ENCODE measurements around the gene ALDH4A1. TPM values are rescaled to one million over a fixed set of nuclear protein-coding genes. Genes with fewer than 3 reads are reported as not detected.

The ALDH4A1 gene
- total RNA-seq, 1 experiment from 2014 or later: 31.0 TPM

DNA sequence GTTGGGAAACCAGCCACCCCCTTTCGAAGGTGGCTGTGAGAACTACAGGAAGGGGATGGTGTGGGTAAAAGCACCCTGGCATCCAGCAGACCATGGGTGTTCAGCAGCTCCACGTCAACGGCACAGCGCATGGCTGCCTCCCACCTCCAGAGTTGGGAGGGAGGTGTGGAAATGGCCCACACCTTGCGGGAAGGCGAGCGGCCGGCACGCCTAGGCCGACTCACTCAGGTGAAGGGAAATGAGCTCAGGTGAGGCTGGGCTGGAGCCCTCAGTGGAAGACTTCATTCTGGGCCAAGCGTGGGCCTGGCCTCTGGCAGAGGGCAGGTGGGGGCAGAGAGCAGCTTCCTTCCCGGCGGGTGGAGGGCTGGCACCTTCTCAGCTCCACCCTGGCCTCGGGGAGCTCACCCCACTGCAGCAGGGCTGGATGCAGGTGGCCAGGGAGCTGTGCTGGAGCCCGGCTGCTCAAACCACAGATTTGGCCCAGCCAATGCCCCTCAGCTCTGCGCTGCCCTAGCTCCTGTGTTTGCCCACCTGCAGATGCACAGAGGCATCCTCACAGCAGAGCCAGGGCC lies 24.8 kb upstream of the ALDH4A1 start:
- peaks cover 32% of the 10 kb centered on the region for H3K4me1 Mint-ChIP-seq
- H3K36me3 Mint-ChIP-seq: no peaks in the 10 kb centered on the region
- no peak for DNase-seq (ENCODE audit: low spot score)
- TF ChIP-seq ZNF671 (CRISPR knock-in tag; IDR thresholded peaks at IDR 0.05) (no peak), FOXJ3 (CRISPR knock-in tag; IDR thresholded peaks at IDR 0.05; ENCODE audit: borderline replicate concordance) (no peak), CREM (CRISPR knock-in tag; IDR thresholded peaks at IDR 0.05) (no peak), PRRX2 (CRISPR knock-in tag; IDR thresholded peaks at IDR 0.05) (no peak), ZNF263 (CRISPR knock-in tag; IDR thresholded peaks at IDR 0.05; ENCODE audit: low read depth) (no peak), JUN (CRISPR knock-in tag; IDR thresholded peaks at IDR 0.05) (no peak)
- TF ChIP-seq, protein P1, sequence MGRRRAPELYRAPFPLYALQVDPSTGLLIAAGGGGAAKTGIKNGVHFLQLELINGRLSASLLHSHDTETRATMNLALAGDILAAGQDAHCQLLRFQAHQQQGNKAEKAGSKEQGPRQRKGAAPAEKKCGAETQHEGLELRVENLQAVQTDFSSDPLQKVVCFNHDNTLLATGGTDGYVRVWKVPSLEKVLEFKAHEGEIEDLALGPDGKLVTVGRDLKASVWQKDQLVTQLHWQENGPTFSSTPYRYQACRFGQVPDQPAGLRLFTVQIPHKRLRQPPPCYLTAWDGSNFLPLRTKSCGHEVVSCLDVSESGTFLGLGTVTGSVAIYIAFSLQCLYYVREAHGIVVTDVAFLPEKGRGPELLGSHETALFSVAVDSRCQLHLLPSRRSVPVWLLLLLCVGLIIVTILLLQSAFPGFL (CRISPR knock-in tag; IDR thresholded peaks at IDR 0.05; ENCODE audit: borderline replicate concordance): no peak
- TF ChIP-seq, protein P2, sequence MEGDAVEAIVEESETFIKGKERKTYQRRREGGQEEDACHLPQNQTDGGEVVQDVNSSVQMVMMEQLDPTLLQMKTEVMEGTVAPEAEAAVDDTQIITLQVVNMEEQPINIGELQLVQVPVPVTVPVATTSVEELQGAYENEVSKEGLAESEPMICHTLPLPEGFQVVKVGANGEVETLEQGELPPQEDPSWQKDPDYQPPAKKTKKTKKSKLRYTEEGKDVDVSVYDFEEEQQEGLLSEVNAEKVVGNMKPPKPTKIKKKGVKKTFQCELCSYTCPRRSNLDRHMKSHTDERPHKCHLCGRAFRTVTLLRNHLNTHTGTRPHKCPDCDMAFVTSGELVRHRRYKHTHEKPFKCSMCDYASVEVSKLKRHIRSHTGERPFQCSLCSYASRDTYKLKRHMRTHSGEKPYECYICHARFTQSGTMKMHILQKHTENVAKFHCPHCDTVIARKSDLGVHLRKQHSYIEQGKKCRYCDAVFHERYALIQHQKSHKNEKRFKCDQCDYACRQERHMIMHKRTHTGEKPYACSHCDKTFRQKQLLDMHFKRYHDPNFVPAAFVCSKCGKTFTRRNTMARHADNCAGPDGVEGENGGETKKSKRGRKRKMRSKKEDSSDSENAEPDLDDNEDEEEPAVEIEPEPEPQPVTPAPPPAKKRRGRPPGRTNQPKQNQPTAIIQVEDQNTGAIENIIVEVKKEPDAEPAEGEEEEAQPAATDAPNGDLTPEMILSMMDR (IDR thresholded peaks at IDR 0.05): no peak
- TF ChIP-seq, protein P3, sequence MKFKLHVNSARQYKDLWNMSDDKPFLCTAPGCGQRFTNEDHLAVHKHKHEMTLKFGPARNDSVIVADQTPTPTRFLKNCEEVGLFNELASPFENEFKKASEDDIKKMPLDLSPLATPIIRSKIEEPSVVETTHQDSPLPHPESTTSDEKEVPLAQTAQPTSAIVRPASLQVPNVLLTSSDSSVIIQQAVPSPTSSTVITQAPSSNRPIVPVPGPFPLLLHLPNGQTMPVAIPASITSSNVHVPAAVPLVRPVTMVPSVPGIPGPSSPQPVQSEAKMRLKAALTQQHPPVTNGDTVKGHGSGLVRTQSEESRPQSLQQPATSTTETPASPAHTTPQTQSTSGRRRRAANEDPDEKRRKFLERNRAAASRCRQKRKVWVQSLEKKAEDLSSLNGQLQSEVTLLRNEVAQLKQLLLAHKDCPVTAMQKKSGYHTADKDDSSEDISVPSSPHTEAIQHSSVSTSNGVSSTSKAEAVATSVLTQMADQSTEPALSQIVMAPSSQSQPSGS (CRISPR knock-in tag; IDR thresholded peaks at IDR 0.05; ENCODE audit: borderline replicate concordance, low read depth): no peak
- TF ChIP-seq, protein P4, sequence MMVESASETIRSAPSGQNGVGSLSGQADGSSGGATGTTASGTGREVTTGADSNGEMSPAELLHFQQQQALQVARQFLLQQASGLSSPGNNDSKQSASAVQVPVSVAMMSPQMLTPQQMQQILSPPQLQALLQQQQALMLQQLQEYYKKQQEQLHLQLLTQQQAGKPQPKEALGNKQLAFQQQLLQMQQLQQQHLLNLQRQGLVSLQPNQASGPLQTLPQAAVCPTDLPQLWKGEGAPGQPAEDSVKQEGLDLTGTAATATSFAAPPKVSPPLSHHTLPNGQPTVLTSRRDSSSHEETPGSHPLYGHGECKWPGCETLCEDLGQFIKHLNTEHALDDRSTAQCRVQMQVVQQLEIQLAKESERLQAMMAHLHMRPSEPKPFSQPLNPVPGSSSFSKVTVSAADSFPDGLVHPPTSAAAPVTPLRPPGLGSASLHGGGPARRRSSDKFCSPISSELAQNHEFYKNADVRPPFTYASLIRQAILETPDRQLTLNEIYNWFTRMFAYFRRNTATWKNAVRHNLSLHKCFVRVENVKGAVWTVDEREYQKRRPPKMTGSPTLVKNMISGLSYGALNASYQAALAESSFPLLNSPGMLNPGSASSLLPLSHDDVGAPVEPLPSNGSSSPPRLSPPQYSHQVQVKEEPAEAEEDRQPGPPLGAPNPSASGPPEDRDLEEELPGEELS (CRISPR knock-in tag; IDR thresholded peaks at IDR 0.05): no peak
- no peak for ATAC-seq
- H3K27me3 Mint-ChIP-seq (ENCODE audit: low read depth): no peaks in the 10 kb centered on the region
- ChIA-PET POLR2A (no interaction called here), CTCF (interaction anchor here (0.6 to 2.9 kb wide), 4 partner anchors 14 to 45 kb away, joined by 3 to 25 read pairs (median 12); no protein-coding TSS in a partner anchor)
- no peak overlapping the region for H3K27ac Mint-ChIP-seq
- H3K9me3 Mint-ChIP-seq: no peaks in the 10 kb centered on the region
- no peak overlapping the region for H3K4me3 Mint-ChIP-seq

DNA sequence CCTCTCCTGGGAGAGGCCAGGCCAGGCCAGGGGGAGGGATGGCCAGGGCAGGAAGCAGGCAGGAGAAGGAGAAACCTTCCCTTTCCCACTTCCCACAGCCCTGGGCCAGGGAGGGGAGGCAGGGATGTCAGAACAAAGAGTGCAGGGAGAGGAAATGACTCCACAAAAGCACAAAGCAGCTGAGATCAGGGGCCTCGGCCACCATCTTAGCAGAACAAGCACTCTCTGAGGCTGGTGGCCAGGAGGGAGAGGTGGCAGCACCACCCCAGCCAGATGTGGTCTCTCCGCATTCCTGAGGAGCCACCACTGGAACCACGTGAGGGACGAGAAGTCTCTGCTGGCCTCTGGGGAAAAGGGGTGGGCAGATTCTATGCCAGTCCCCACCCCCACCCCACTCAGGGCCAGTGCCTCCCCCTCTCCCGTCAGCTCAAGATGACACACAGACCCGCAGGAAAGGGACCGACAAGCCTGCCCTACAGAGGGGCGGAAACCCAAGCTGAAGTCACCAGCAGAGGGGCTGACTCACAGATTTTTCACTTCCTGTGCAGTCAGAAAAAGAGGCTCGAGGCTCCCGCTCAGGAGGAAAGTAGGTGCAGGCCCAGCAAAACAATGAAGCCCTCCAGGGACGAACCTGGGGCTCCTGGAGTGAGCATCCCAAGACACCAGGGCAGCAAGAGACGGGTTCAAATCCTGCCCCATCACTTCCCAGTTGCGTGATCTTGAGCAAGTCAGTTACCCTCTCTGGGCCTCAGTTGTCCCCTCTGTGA lies 24.1 kb upstream of the ALDH4A1 start:
- no peaks in the 10 kb centered on the region for H3K36me3 Mint-ChIP-seq
- H3K4me1 Mint-ChIP-seq: peaks cover 27% of the 10 kb centered on the region
- TF ChIP-seq NR1H2 (CRISPR knock-in tag; IDR thresholded peaks at IDR 0.05): no peak
- no peak for TF ChIP-seq NFYB (CRISPR knock-in tag; conservative IDR thresholded peaks at IDR 0.05; ENCODE audit: low read depth)
- TF ChIP-seq, protein P5, sequence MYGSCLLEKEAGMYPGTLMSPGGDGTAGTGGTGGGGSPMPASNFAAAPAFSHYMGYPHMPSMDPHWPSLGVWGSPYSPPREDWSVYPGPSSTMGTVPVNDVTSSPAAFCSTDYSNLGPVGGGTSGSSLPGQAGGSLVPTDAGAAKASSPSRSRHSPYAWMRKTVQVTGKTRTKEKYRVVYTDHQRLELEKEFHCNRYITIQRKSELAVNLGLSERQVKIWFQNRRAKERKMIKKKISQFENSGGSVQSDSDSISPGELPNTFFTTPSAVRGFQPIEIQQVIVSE (CRISPR knock-in tag; IDR thresholded peaks at IDR 0.05; ENCODE audit: borderline replicate concordance): no peak
- no peak for TF ChIP-seq FOXP1 (CRISPR knock-in tag; IDR thresholded peaks at IDR 0.05; ENCODE audit: borderline replicate concordance)
- no peak for TF ChIP-seq JAZF1 (CRISPR knock-in tag; IDR thresholded peaks at IDR 0.05)
- TF ChIP-seq, protein P6, sequence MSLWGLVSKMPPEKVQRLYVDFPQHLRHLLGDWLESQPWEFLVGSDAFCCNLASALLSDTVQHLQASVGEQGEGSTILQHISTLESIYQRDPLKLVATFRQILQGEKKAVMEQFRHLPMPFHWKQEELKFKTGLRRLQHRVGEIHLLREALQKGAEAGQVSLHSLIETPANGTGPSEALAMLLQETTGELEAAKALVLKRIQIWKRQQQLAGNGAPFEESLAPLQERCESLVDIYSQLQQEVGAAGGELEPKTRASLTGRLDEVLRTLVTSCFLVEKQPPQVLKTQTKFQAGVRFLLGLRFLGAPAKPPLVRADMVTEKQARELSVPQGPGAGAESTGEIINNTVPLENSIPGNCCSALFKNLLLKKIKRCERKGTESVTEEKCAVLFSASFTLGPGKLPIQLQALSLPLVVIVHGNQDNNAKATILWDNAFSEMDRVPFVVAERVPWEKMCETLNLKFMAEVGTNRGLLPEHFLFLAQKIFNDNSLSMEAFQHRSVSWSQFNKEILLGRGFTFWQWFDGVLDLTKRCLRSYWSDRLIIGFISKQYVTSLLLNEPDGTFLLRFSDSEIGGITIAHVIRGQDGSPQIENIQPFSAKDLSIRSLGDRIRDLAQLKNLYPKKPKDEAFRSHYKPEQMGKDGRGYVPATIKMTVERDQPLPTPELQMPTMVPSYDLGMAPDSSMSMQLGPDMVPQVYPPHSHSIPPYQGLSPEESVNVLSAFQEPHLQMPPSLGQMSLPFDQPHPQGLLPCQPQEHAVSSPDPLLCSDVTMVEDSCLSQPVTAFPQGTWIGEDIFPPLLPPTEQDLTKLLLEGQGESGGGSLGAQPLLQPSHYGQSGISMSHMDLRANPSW (CRISPR knock-in tag; conservative IDR thresholded peaks at IDR 0.05; ENCODE audit: low read depth): no peak
- TF ChIP-seq, protein P7, sequence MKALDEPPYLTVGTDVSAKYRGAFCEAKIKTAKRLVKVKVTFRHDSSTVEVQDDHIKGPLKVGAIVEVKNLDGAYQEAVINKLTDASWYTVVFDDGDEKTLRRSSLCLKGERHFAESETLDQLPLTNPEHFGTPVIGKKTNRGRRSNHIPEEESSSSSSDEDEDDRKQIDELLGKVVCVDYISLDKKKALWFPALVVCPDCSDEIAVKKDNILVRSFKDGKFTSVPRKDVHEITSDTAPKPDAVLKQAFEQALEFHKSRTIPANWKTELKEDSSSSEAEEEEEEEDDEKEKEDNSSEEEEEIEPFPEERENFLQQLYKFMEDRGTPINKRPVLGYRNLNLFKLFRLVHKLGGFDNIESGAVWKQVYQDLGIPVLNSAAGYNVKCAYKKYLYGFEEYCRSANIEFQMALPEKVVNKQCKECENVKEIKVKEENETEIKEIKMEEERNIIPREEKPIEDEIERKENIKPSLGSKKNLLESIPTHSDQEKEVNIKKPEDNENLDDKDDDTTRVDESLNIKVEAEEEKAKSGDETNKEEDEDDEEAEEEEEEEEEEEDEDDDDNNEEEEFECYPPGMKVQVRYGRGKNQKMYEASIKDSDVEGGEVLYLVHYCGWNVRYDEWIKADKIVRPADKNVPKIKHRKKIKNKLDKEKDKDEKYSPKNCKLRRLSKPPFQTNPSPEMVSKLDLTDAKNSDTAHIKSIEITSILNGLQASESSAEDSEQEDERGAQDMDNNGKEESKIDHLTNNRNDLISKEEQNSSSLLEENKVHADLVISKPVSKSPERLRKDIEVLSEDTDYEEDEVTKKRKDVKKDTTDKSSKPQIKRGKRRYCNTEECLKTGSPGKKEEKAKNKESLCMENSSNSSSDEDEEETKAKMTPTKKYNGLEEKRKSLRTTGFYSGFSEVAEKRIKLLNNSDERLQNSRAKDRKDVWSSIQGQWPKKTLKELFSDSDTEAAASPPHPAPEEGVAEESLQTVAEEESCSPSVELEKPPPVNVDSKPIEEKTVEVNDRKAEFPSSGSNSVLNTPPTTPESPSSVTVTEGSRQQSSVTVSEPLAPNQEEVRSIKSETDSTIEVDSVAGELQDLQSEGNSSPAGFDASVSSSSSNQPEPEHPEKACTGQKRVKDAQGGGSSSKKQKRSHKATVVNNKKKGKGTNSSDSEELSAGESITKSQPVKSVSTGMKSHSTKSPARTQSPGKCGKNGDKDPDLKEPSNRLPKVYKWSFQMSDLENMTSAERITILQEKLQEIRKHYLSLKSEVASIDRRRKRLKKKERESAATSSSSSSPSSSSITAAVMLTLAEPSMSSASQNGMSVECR (CRISPR knock-in tag; IDR thresholded peaks at IDR 0.05; ENCODE audit: borderline replicate concordance): no peak
- TF ChIP-seq ZBTB21 (CRISPR knock-in tag; IDR thresholded peaks at IDR 0.05; ENCODE audit: borderline replicate concordance): no peak
- H3K27me3 Mint-ChIP-seq (ENCODE audit: low read depth): no peaks in the 10 kb centered on the region
- DNase-seq (ENCODE audit: low spot score) (no peak), ATAC-seq (no peak)
- H3K27ac Mint-ChIP-seq: no peak overlapping the region
- ChIA-PET POLR2A (no interaction called here), CTCF (interaction anchor here (0.6 to 2.9 kb wide), 4 partner anchors 13 to 46 kb away, joined by 3 to 25 read pairs (median 12); no protein-coding TSS in a partner anchor)
- no peak overlapping the region for H3K4me3 Mint-ChIP-seq
- H3K9me3 Mint-ChIP-seq: no peaks in the 10 kb centered on the region
